ENCODE measurements around the gene BRD7. TPM values are rescaled to one million over a fixed set of nuclear protein-coding genes. Genes with fewer than 3 reads are reported as not detected.

BRD7 gene
- total and polyA plus RNA-seq, 11 donors = 29.8 to 49.7 (median 43.7) TPM

- no peaks in the 10 kb centered on the region for H3K4me1 ChIP-seq
- ATAC-seq = peak in 1 of 4 donors; percentile 16
- TF ChIP-seq CTCF (IDR thresholded peaks at IDR 0.05) = no peak
- TF ChIP-seq POLR2A (IDR thresholded peaks at IDR 0.05) = no peak
- no peak overlapping the region for H3K27ac ChIP-seq
- H3K4me3 ChIP-seq = no peak overlapping the region
- H3K9me3 ChIP-seq = peaks cover 0 to 2% (median 0%) of the 10 kb centered on the region in 12 donors
- 85 to 89% (median 88%) methylated on average over 16 to 26 of the region's 26 CpGs for WGBS, 4 donors
- H3K36me3 ChIP-seq = peaks cover 0 to 97% (median 0%) of the 10 kb centered on the region in 9 donors
- no peaks in the 10 kb centered on the region for H3K27me3 ChIP-seq
- intact Hi-C loops (cut with DNase I) = no loop called here
- DNase-seq = peak in 2 of 5 donors; percentile 17 to 50
Measured at GRCh38 chr16:50291719-50292565, 76.8 kb downstream of the BRD7 start.

GRCh38 chr16:50290856-50291255 is 77.9 kb downstream of the BRD7 start:
- H3K9me3 ChIP-seq = peaks cover 0 to 7% (median 0%) of the 10 kb centered on the region in 12 donors
- H3K27ac ChIP-seq = no peak overlapping the region
- TF ChIP-seq CTCF (IDR thresholded peaks at IDR 0.05) (no peak), POLR2A (IDR thresholded peaks at IDR 0.05) (no peak)
- H3K36me3 ChIP-seq = peaks cover 0 to 93% (median 0%) of the 10 kb centered on the region in 9 donors
- no peak for ATAC-seq
- H3K4me1 ChIP-seq = no peaks in the 10 kb centered on the region
- peak in 1 of 5 donors; percentile 57 for DNase-seq
- intact Hi-C loops (cut with DNase I) = no loop called here
- H3K27me3 ChIP-seq = no peaks in the 10 kb centered on the region
- H3K4me3 ChIP-seq = no peak overlapping the region
- WGBS, 4 donors = 89 to 94% (median 93%) methylated on average over 6 of the region's 6 CpGs

GRCh38 chr16:50289950-50290764 is 78.6 kb downstream of the BRD7 start:
- TF ChIP-seq POLR2A (IDR thresholded peaks at IDR 0.05) (no peak), CTCF (IDR thresholded peaks at IDR 0.05) (no peak)
- H3K4me3 ChIP-seq = no peak overlapping the region
- DNase-seq = no peak
- intact Hi-C loops (cut with DNase I) = no loop called here
- peaks cover 0 to 7% (median 0%) of the 10 kb centered on the region in 12 donors for H3K9me3 ChIP-seq
- peaks cover 0 to 4% (median 0%) of the 10 kb centered on the region in 12 donors for H3K4me1 ChIP-seq
- WGBS, 4 donors = 88 to 94% (median 91%) methylated on average over 22 to 30 of the region's 30 CpGs
- H3K27me3 ChIP-seq = no peaks in the 10 kb centered on the region
- no peak overlapping the region for H3K27ac ChIP-seq
- ATAC-seq = no peak
- peaks cover 0 to 86% (median 0%) of the 10 kb centered on the region in 9 donors for H3K36me3 ChIP-seq

- Histone ChIP-seq H3K9me3 (peaks cover 0 to 7% (median 0%) of the 10 kb centered on the region in 12 donors), H3K4me3 (no peak overlapping the region), H3K27me3 (no peaks in the 10 kb centered on the region), H3K27ac (no peak overlapping the region), H3K36me3 (peaks cover 0 to 73% (median 0%) of the 10 kb centered on the region in 9 donors), H3K4me1 (peaks cover 0 to 16% (median 3%) of the 10 kb centered on the region in 12 donors)
- ATAC-seq (no peak), DNase-seq (no peak)
- no peak for TF ChIP-seq CTCF (IDR thresholded peaks at IDR 0.05)
- TF ChIP-seq POLR2A (IDR thresholded peaks at IDR 0.05) = no peak
- intact Hi-C loops (cut with DNase I) = no loop called here
- 82 to 88% (median 85%) methylated on average over 3 of the region's 3 CpGs for WGBS, 4 donors
Measured at GRCh38 chr16:50288920-50289319, 79.9 kb downstream of the BRD7 start.

Data from heart left ventricle (tissue), 16 donors.